Skeletal muscle tissue (tissue), 4 donors: ENCODE results near the gene TRIO. TPM values are rescaled to one million over a fixed set of nuclear protein-coding genes. Genes with fewer than 3 reads are reported as not detected.
"Not testable (repeated sequence)": the region's sequence is repeated elsewhere in the genome, so short reads cannot be mapped to it uniquely, and the experiment has no call there.

Experiments
- H3K27ac ChIP-seq: one replicate; pipeline ENCODE4 v1.7.0; 2013; ENCODE audit warnings: mild to moderate bottlenecking, low read depth, low read length, inconsistent platforms
- H3K27me3 ChIP-seq, 3 donors: one replicate each; pipeline ENCODE4 v1.7.0; 2013; ENCODE audit warnings: low read length in 3 of 3; ENCODE audit not compliant: control insufficient read depth in 3 of 3, insufficient read depth in 3 of 3
- H3K36me3 ChIP-seq, 3 donors: one replicate each; pipeline ENCODE4 v1.7.0; 2013; ENCODE audit warnings: low read length in 3 of 3; ENCODE audit not compliant: control insufficient read depth in 3 of 3, insufficient read depth in 3 of 3
- H3K4me1 ChIP-seq, 3 donors: one replicate each; pipeline ENCODE4 v1.7.0; 2013; ENCODE audit warnings: low read length in 3 of 3, mild to moderate bottlenecking in 3 of 3; ENCODE audit not compliant: control insufficient read depth in 3 of 3, insufficient read depth in 3 of 3
- H3K4me3 ChIP-seq, 3 donors: one replicate each; pipeline ENCODE4 v1.7.0; 2013; ENCODE audit warnings: low read length in 3 of 3
- H3K9ac ChIP-seq, 3 donors: one replicate each; pipeline ENCODE4 v1.7.0; 2013; ENCODE audit warnings: low read length in 3 of 3, mild to moderate bottlenecking in 3 of 3, moderate library complexity in 2 of 3, low read depth in 1 of 3
- H3K9me3 ChIP-seq, 3 donors: one replicate each; pipeline ENCODE4 v1.7.0; 2013; ENCODE audit warnings: low read length in 3 of 3; ENCODE audit not compliant: control insufficient read depth in 3 of 3
- total RNA-seq: library from RNA; depleted of rRNA; stranded (reverse); fragments of >200 nt; gene quantifications from one replicate; pipeline ENCODE4 v1.2.3, GENCODE V29; 2014
- donor health status: Osteomylitis.

The TRIO gene
- total RNA-seq, 1 donor from 2014 or later = 200 TPM

DNA sequence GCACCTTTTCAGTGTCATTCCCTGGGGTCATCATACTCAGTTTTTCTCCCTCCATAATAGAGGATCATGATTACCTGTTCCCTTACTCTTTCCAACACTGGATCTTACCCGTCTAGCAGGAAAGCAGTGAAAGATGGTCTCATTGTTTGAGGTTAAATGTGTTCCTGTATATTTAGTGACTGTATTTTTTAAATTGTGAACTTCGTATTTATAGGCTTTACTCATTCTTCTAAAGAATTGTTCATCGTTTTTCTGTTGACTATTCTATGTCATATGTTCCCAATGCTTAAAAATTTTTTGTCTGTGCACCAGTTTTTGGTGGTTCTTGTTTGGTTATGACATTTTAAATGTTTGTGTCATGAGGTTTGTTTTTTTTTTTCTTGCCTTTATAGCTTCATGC lies 233.6 kb downstream of the TRIO start:
- Histone ChIP-seq H3K36me3 (peaks cover 29 to 60% (median 43%) of the 10 kb centered on the region in 3 donors), H3K27ac (no peak overlapping the region), H3K9ac (no peak overlapping the region), H3K9me3 (no peaks in the 10 kb centered on the region), H3K27me3 (no peaks in the 10 kb centered on the region), H3K4me1 (no peaks in the 10 kb centered on the region), H3K4me3 (no peak overlapping the region)

DNA sequence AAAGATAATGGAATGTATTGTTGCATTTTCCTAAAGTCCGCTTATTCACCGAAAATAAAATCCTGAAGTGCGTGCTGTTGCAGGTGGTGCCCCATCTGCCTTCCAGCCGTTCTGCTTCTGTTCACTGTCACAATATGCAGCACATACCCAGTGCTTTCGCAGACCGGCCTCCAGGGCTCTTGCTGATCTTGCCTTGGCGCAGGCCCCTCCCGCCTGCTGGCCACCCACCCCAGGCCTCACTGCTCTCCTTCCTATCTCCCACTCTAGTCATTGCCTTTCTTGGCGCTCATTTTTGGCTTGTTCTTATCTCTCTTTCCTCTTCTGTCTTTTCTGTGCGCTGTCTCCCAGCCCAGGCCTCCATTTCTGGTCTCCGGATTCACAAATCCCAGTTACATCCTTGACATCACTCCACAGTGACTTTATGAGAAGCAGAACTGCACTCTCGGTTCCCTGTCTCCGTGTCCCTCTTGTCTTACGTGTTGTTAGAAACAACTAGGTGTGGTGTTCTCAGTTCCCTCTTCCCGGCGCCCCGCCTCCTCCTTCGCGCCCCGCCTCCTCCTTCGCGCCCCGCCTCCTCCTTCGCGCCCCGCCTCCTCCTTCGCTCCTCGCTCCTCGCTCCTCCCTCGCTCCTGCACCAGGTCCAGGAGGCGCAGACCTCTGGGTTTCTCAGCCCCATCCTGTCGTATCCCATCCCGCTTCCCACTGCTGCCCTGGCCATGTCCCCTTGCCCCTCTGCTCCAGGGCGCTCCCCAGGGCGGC lies 236.8 kb downstream of the TRIO start:
- Histone ChIP-seq H3K4me1 (no peaks in the 10 kb centered on the region), H3K4me3 (no peak overlapping the region), H3K36me3 (peaks cover 29 to 54% (median 47%) of the 10 kb centered on the region in 3 donors), H3K9me3 (no peaks in the 10 kb centered on the region), H3K27ac (no peak overlapping the region), H3K9ac (no peak overlapping the region), H3K27me3 (no peaks in the 10 kb centered on the region)

DNA sequence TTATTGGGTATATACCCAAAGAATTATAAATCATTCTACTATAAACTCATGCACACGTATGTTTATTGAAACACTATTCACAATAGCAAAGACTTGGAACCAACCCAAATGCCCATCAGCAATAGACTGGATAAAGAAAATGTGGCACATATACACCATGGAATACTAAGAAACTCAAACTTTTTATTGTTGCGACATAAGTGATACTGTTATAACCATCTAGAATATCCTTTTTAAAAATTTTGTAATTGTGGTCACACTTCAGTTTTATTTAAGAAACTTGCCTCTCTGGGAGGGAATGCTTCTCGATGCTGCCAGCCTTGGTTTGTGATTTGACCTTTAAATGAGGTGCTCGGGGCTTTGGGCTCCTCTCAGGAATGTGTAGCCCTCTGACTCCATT lies 237.6 kb downstream of the TRIO start:
- H3K4me3 ChIP-seq = no peak overlapping the region
- H3K27ac ChIP-seq = no peak overlapping the region
- H3K9me3 ChIP-seq = no peaks in the 10 kb centered on the region
- no peak overlapping the region for H3K9ac ChIP-seq
- H3K4me1 ChIP-seq = no peaks in the 10 kb centered on the region
- no peaks in the 10 kb centered on the region for H3K27me3 ChIP-seq
- peaks cover 29 to 53% (median 51%) of the 10 kb centered on the region in 3 donors for H3K36me3 ChIP-seq

DNA sequence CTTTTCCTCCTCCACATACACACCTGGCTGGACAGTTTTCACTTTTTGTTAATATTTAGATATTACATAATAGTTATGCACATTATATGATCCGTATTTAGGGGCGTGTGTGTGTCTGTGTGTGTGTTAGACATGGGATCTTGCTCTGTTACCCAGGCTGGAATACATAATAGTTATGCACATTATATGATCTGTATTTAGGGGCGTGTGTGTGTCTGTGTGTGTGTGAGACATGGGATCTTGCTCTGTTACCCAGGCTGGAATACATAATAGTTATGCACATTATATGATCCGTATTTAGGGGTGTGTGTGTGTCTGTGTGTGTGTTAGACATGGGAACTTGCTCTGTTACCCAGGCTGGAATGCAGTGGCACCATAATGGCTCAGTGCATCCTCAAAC lies 239.5 kb downstream of the TRIO start:
- Histone ChIP-seq H3K9ac (no peak overlapping the region), H3K9me3 (no peaks in the 10 kb centered on the region), H3K27me3 (no peaks in the 10 kb centered on the region), H3K4me3 (no peak overlapping the region), H3K36me3 (peaks cover 36 to 57% (median 52%) of the 10 kb centered on the region in 3 donors), H3K4me1 (no peaks in the 10 kb centered on the region), H3K27ac (no peak overlapping the region)

DNA sequence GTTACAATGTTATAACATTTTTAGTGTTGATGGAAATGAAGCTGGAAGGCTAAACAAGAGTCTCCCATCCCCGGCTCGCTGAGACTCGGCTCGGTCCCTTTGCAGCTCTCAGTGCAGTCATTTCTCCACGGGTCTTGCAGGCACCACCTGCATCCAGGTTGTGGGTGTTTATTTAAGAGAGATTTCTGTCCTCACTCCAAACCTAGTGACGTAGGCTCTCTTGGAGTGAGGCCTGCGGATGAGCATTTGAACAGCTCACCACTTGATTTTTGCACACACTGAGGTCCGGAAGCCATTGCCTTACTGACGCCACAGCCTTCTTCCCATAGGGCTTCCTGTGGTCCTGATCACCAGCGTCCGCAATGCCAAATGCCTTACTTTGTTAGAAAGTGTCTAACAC lies 240.8 kb downstream of the TRIO start:
- no peak overlapping the region for H3K4me3 ChIP-seq
- no peak overlapping the region for H3K27ac ChIP-seq
- no peaks in the 10 kb centered on the region for H3K27me3 ChIP-seq
- peaks cover 36 to 58% (median 53%) of the 10 kb centered on the region in 3 donors for H3K36me3 ChIP-seq
- H3K9ac ChIP-seq = no peak overlapping the region
- no peaks in the 10 kb centered on the region for H3K9me3 ChIP-seq
- no peaks in the 10 kb centered on the region for H3K4me1 ChIP-seq

DNA sequence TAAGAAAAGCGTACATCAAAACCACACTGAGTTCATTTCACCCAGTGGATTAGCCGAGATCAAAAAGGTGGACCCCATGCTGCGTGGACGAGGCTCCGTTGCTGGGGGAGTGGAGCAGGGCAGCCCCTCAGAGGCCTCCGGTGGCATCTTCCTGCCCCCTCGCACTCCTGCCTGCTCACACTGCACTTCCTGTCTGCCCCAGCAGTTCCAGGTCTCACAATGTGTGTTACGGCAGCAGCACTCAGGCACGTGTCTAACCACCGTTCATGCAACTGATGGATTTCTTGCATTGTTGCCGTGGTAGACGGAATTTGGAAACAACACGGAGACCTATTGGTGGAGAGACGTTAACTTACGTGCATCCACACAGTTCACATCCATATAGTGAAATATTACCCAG lies 241.9 kb downstream of the TRIO start:
- Histone ChIP-seq H3K9me3 (no peaks in the 10 kb centered on the region), H3K4me3 (no peak overlapping the region), H3K9ac (peak overlapping the region in 1 of 3 donors; percentile 36), H3K4me1 (no peaks in the 10 kb centered on the region), H3K36me3 (peaks cover 34 to 58% (median 54%) of the 10 kb centered on the region in 3 donors), H3K27ac (no peak overlapping the region), H3K27me3 (no peaks in the 10 kb centered on the region)

DNA sequence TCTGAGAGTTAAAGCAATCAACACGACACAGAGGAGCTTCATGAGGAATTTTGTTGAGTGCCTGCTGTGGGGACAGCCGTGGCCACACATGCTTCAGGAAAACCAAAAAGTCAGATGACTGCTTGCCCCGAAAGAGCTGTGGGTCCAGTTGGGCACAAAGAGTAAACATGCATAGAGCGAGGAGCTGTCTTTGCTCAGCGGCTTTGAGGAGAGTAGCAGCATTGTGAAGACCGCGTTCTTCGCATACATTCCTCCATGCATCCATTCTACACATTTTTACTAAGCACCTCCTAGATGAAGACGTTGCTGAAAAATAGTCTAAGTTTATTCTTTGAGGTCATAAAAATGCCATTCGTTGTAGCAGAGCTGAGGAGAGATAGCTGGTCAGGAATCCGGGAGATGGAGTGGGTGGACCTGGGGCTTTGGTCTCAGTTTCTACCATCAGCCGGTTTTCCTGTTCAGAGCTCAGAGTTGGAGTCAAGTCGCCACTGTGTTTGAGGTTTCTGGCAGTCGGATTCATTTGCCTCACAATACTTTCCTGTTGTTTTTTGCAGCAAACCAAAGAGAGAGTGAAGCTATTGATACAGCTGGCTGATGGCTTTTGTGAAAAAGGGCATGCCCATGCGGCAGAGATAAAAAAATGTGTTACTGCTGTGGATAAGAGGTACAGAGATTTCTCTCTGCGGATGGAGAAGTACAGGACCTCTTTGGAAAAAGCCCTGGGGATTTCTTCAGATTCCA lies 243.9 kb downstream of the TRIO start:
- Histone ChIP-seq H3K4me3 (no peak overlapping the region), H3K9ac (no peak overlapping the region), H3K27me3 (no peaks in the 10 kb centered on the region), H3K27ac (no peak overlapping the region), H3K9me3 (no peaks in the 10 kb centered on the region), H3K4me1 (no peaks in the 10 kb centered on the region), H3K36me3 (peaks cover 39 to 65% (median 62%) of the 10 kb centered on the region in 3 donors)

DNA sequence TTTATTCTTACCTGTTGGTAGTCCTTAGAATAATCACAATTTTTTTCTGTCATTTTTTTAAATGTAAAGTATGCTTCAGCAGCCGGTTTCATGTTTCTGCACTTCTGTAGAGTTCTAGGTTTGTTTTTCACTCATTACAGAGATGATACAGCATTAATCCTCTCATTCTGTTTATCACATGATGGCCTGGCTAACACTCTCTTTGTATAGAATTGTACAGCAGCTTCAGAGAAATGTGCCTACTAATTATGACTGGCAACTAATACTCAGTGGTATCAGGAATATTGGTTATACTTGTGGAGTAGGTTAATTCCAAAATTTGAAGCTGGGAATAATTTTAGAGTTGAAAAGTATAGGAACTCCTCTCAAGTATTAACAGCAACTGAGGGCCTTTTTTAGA lies 245.6 kb downstream of the TRIO start:
- Histone ChIP-seq H3K36me3 (peaks cover 36 to 64% (median 63%) of the 10 kb centered on the region in 3 donors), H3K9me3 (no peaks in the 10 kb centered on the region), H3K4me3 (no peak overlapping the region), H3K27ac (no peak overlapping the region), H3K9ac (no peak overlapping the region), H3K27me3 (no peaks in the 10 kb centered on the region), H3K4me1 (no peaks in the 10 kb centered on the region)

DNA sequence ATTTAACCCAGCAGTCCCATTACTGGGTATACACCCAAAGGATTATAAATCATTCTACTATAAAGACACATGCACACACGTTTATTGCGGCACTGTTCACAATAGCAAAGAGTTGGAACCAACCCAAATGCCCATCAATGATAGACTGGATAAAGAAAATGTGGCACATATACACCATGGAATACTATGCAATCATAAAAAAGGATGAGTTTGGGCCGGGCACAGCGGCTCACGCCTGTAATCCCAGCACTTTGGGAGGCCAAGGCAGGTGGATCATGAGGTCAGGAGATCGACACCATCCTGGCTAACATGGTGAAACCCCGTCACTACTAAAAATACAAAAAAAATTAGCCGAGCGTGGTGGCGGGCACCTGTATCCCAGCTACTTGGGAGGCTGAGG lies 249.4 kb downstream of the TRIO start:
- H3K36me3 ChIP-seq = peaks cover 45 to 63% (median 57%) of the 10 kb centered on the region in 3 donors

DNA sequence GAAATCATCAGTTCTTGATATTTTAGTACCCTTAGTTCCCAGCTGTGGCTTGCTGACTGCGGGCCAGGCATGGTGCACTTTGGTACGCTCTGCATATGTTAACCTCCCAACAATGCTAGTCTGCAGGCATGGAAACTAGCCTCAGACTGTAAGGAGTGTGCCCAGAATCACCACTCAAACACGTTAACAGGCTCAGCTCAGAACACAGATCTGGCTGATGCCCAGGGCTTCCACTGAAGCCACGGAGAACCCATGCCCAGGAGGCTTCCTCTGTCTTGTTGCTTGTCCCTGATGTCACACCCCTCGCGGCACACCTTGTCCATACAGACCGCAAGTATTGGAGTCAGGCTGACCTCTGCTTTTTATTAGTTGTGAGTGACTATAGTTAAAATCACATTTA lies 251.2 kb downstream of the TRIO start:
- Histone ChIP-seq H3K27me3 (no peaks in the 10 kb centered on the region), H3K4me3 (no peak overlapping the region), H3K9me3 (no peaks in the 10 kb centered on the region), H3K4me1 (peaks cover 0 to under 1% (median 0%) of the 10 kb centered on the region in 3 donors), H3K27ac (no peak overlapping the region), H3K36me3 (peaks cover 36 to 51% (median 50%) of the 10 kb centered on the region in 3 donors), H3K9ac (no peak overlapping the region)

More for the DNA sequence above, 249.4 kb downstream of the TRIO start:
- H3K4me1 ChIP-seq, H3K9me3 ChIP-seq, H3K27ac ChIP-seq, H3K4me3 ChIP-seq, H3K27me3 ChIP-seq, H3K9ac ChIP-seq: not testable (repeated sequence)
